ENCODE results near the gene GRB10. TPM values are rescaled to one million over a fixed set of nuclear protein-coding genes. Genes with fewer than 3 reads are reported as not detected.

The GRB10 gene
- total RNA-seq, 4 donors from 2014 or later, result 54.0 to 69.1 (median 61.6) TPM

- no peak overlapping the region for H3K27ac ChIP-seq (replicated peaks in 1 of 4)
- intact Hi-C loops (cut with DNase I), result no loop called here
- H3K4me3 ChIP-seq, result no peak overlapping the region
- peaks cover 4 to 34% (median 12%) of the 10 kb centered on the region in 4 donors for H3K36me3 ChIP-seq
- H3K9me3 ChIP-seq, result no peaks in the 10 kb centered on the region
- H3K27me3 ChIP-seq, result no peaks in the 10 kb centered on the region
- WGBS, result 100% methylated on average over 3 of the region's 3 CpGs
- H3K4me1 ChIP-seq, result peaks cover 12 to 29% (median 23%) of the 10 kb centered on the region in 4 donors
- TF ChIP-seq POLR2AphosphoS5 (IDR thresholded peaks at IDR 0.05), result no peak
- no peak for TF ChIP-seq POLR2A (IDR thresholded peaks at IDR 0.05; ENCODE audit: low read depth)
- no peak for TF ChIP-seq CTCF (IDR thresholded peaks at IDR 0.05)
- TF ChIP-seq EP300 (IDR thresholded peaks at IDR 0.05), result no peak
- DNase-seq (ENCODE audit: extremely low spot score), result peak; percentile 62
Measured at GRCh38 chr7:50626286-50626685, 156.4 kb downstream of the GRB10 start.

GRCh38 chr7:50625360-50625759, 157.3 kb downstream of the GRB10 start:
- TF ChIP-seq POLR2AphosphoS5 (IDR thresholded peaks at IDR 0.05), result no peak
- no peak for TF ChIP-seq EP300 (IDR thresholded peaks at IDR 0.05)
- no peak for TF ChIP-seq POLR2A (IDR thresholded peaks at IDR 0.05; ENCODE audit: low read depth)
- no peak for TF ChIP-seq CTCF (IDR thresholded peaks at IDR 0.05)
- H3K4me1 ChIP-seq, result peaks cover 8 to 22% (median 21%) of the 10 kb centered on the region in 4 donors
- intact Hi-C loops (cut with DNase I), result no loop called here
- H3K27me3 ChIP-seq, result no peaks in the 10 kb centered on the region
- H3K9me3 ChIP-seq, result no peaks in the 10 kb centered on the region
- no peak for DNase-seq (ENCODE audit: extremely low spot score)
- peaks cover 4 to 34% (median 12%) of the 10 kb centered on the region in 4 donors for H3K36me3 ChIP-seq
- H3K4me3 ChIP-seq, result no peak overlapping the region
- no peak overlapping the region for H3K27ac ChIP-seq (replicated peaks in 1 of 4)
- WGBS, result 86% methylated on average over 5 of the region's 5 CpGs

DNA sequence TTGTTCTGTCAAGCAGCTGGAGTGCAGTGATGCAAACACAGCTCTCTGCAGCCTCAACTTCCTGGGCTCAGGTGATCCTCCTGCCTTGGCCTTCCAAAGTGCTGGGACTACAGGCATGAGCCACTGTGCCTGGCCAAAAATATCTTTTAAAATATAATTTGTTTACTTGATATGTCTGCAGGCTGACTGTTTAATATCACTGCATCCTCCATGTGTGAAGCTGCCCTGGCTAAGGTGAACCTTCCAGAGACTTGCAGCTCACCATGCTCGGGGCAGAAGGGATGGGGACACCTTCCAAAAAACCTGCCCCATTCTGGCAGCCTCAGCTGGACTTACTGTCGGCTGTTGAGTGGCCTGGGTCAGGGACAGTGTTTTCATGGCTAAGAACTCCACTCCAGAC, 159.9 kb downstream of the GRB10 start:
- Histone ChIP-seq H3K4me3 (no peak overlapping the region), H3K27me3 (no peaks in the 10 kb centered on the region), H3K27ac (replicated peaks in 1 of 4) (no peak overlapping the region), H3K9me3 (no peaks in the 10 kb centered on the region), H3K4me1 (peaks cover 0 to 18% (median 12%) of the 10 kb centered on the region in 4 donors), H3K36me3 (peaks cover 4 to 41% (median 15%) of the 10 kb centered on the region in 4 donors)
- TF ChIP-seq EP300 (IDR thresholded peaks at IDR 0.05) (no peak), CTCF (IDR thresholded peaks at IDR 0.05) (no peak), POLR2A (IDR thresholded peaks at IDR 0.05; ENCODE audit: low read depth) (no peak), POLR2AphosphoS5 (IDR thresholded peaks at IDR 0.05) (no peak)
- intact Hi-C loops (cut with DNase I), result no loop called here
- WGBS, result 69% methylated on average over 2 of the region's 2 CpGs
- DNase-seq (ENCODE audit: extremely low spot score), result no peak

- intact Hi-C loops (cut with DNase I), result no loop called here
- Histone ChIP-seq H3K27ac (replicated peaks in 1 of 4) (no peak overlapping the region), H3K9me3 (no peaks in the 10 kb centered on the region), H3K27me3 (no peaks in the 10 kb centered on the region), H3K4me3 (no peak overlapping the region), H3K36me3 (peaks cover 4 to 41% (median 19%) of the 10 kb centered on the region in 4 donors), H3K4me1 (peaks cover 0 to 18% (median 12%) of the 10 kb centered on the region in 4 donors)
- WGBS, result 90% methylated on average over 11 of the region's 11 CpGs
- TF ChIP-seq CTCF (IDR thresholded peaks at IDR 0.05) (no peak), EP300 (IDR thresholded peaks at IDR 0.05) (no peak), POLR2A (IDR thresholded peaks at IDR 0.05; ENCODE audit: low read depth) (no peak), POLR2AphosphoS5 (IDR thresholded peaks at IDR 0.05) (no peak)
- peak; percentile 70 for DNase-seq (ENCODE audit: extremely low spot score)
Measured at GRCh38 chr7:50621973-50622490, 160.7 kb downstream of the GRB10 start.

GRCh38 chr7:50621206-50621605, 161.5 kb downstream of the GRB10 start:
- peaks cover 2 to 41% (median 16%) of the 10 kb centered on the region in 4 donors for H3K36me3 ChIP-seq
- H3K4me3 ChIP-seq, result no peak overlapping the region
- H3K9me3 ChIP-seq, result no peaks in the 10 kb centered on the region
- intact Hi-C loops (cut with DNase I), result no loop called here
- 76% methylated on average over 8 of the region's 8 CpGs for WGBS
- DNase-seq (ENCODE audit: extremely low spot score), result peak; percentile 86
- H3K4me1 ChIP-seq, result peaks cover 0 to 18% (median 12%) of the 10 kb centered on the region in 4 donors
- no peaks in the 10 kb centered on the region for H3K27me3 ChIP-seq
- H3K27ac ChIP-seq (replicated peaks in 1 of 4), result peak overlapping the region in 1 of 4 donors; percentile 35
- no peak for TF ChIP-seq POLR2AphosphoS5 (IDR thresholded peaks at IDR 0.05)
- TF ChIP-seq CTCF (IDR thresholded peaks at IDR 0.05), result no peak
- no peak for TF ChIP-seq POLR2A (IDR thresholded peaks at IDR 0.05; ENCODE audit: low read depth)
- no peak for TF ChIP-seq EP300 (IDR thresholded peaks at IDR 0.05)
